Ascending aorta (tissue), 2 donors: Measurements from ENCODE around the gene ZNF462. TPM values are rescaled to one million over a fixed set of nuclear protein-coding genes. Genes with fewer than 3 reads are reported as not detected.
"Not testable (repeated sequence)": the region's sequence is repeated elsewhere in the genome, so short reads cannot be mapped to it uniquely, and the experiment has no call there.

Experiments used
- DNase-seq, 2 donors: peaks; one replicate each; pipeline ENCODE4 v3.0.0-alpha.2; 2019; ENCODE audit warnings: low spot score in 2 of 2
- H3K27ac ChIP-seq, 2 donors: fragments of 200-600 bp; sonication (generic); one replicate each; pipeline ENCODE4 v1.5.1; 2016 to 2017; ENCODE audit warnings: mild to moderate bottlenecking in 1 of 2
- H3K27me3 ChIP-seq: fragments of 200-600 bp; sonication (generic); one replicate; pipeline ENCODE4 v1.5.1; 2017
- H3K36me3 ChIP-seq, 2 donors: fragments of 200-600 bp; sonication (generic); one replicate each; pipeline ENCODE4 v1.5.1; 2016
- H3K4me1 ChIP-seq, 2 donors: fragments of 200-600 bp; sonication (generic); one replicate each; pipeline ENCODE4 v1.5.1; 2016 to 2017; ENCODE audit warnings: mild to moderate bottlenecking in 1 of 2
- H3K4me3 ChIP-seq, 2 donors: fragments of 200-600 bp; sonication (generic); one replicate each; pipeline ENCODE4 v1.5.1; 2016 to 2017; ENCODE audit warnings: mild to moderate bottlenecking in 1 of 2
- H3K9me3 ChIP-seq, 2 donors: fragments of 200-600 bp; sonication (generic); one replicate each; pipeline ENCODE4 v1.5.1; 2016
- CTCF ChIP-seq, 3 experiments: fragments of 200-600 bp in 2 of 3; fragments of 450-650 bp in 1 of 3; sonication (generic) in 2 of 3; IDR thresholded peaks; one replicate each; pipeline ENCODE4 v1.5.1; 2016 to 2019; ENCODE audit warnings: antibody characterized with exemption in 3 of 3, mild to moderate bottlenecking in 1 of 3, moderate library complexity in 1 of 3
- intact Hi-C: fragments of 100-400 bp; cut with DNase I; formaldehyde crosslinking; loops from one replicate; pipeline ENCODE4 v1.15.1; 2023
- total RNA-seq: library from RNA; depleted of rRNA; stranded (reverse); fragments of >200 nt; gene quantifications from one replicate; pipeline ENCODE4 v1.1.0, GENCODE V29; 2016

ZNF462 gene
- total RNA-seq, 1 donor from 2014 or later = 8.8 TPM

GRCh38 chr9:106835840-106836239 is 27.1 kb upstream of the ZNF462 start:
- no peak overlapping the region for H3K27ac ChIP-seq
- no peaks in the 10 kb centered on the region for H3K36me3 ChIP-seq
- intact Hi-C loops = no loop called here
- no peak for DNase-seq
- no peak for TF ChIP-seq CTCF (IDR thresholded peaks at IDR 0.05)
- no peaks in the 10 kb centered on the region for H3K4me1 ChIP-seq
- H3K9me3 ChIP-seq = no peaks in the 10 kb centered on the region
- no peak overlapping the region for H3K4me3 ChIP-seq
- H3K27me3 ChIP-seq = no peaks in the 10 kb centered on the region

- H3K9me3 ChIP-seq = no peaks in the 10 kb centered on the region
- H3K4me3 ChIP-seq = no peak overlapping the region
- DNase-seq = no peak
- H3K4me1 ChIP-seq = no peaks in the 10 kb centered on the region
- intact Hi-C loops = no loop called here
- TF ChIP-seq CTCF (IDR thresholded peaks at IDR 0.05) = no peak
- H3K36me3 ChIP-seq = no peaks in the 10 kb centered on the region
- no peak overlapping the region for H3K27ac ChIP-seq
- no peaks in the 10 kb centered on the region for H3K27me3 ChIP-seq
Measured at GRCh38 chr9:106843371-106843770, 19.6 kb upstream of the ZNF462 start.

GRCh38 chr9:106846307-106846706 is 16.7 kb upstream of the ZNF462 start:
- Histone ChIP-seq H3K4me3 (no peak overlapping the region), H3K36me3 (no peaks in the 10 kb centered on the region), H3K4me1 (no peaks in the 10 kb centered on the region), H3K27ac (no peak overlapping the region), H3K27me3 (no peaks in the 10 kb centered on the region), H3K9me3 (no peaks in the 10 kb centered on the region)
- intact Hi-C loops = no loop called here
- TF ChIP-seq CTCF (IDR thresholded peaks at IDR 0.05) = no peak
- no peak for DNase-seq

GRCh38 chr9:106846857-106847256 is 16.1 kb upstream of the ZNF462 start:
- Histone ChIP-seq H3K27ac (no peak overlapping the region), H3K4me1 (no peaks in the 10 kb centered on the region), H3K36me3 (no peaks in the 10 kb centered on the region), H3K27me3 (no peaks in the 10 kb centered on the region), H3K4me3 (no peak overlapping the region), H3K9me3 (no peaks in the 10 kb centered on the region)
- intact Hi-C loops = no loop called here
- TF ChIP-seq CTCF (IDR thresholded peaks at IDR 0.05) = no peak
- no peak for DNase-seq

GRCh38 chr9:106851640-106852039 is 11.3 kb upstream of the ZNF462 start:
- H3K36me3 ChIP-seq = not testable (repeated sequence)

GRCh38 chr9:106857811-106858470 is 5.0 kb upstream of the ZNF462 start:
- TF ChIP-seq CTCF (IDR thresholded peaks at IDR 0.05) = no peak
- no peaks in the 10 kb centered on the region for H3K9me3 ChIP-seq
- no peaks in the 10 kb centered on the region for H3K4me1 ChIP-seq
- H3K4me3 ChIP-seq = no peak overlapping the region
- no peaks in the 10 kb centered on the region for H3K27me3 ChIP-seq
- no peak for DNase-seq
- no peak overlapping the region for H3K27ac ChIP-seq
- intact Hi-C loops = no loop called here
- H3K36me3 ChIP-seq = no peaks in the 10 kb centered on the region

More at GRCh38 chr9:106851640-106852039, 11.3 kb upstream of the ZNF462 start:
- DNase-seq, H3K9me3 ChIP-seq, H3K27ac ChIP-seq, intact Hi-C loops, H3K4me3 ChIP-seq, H3K27me3 ChIP-seq, H3K4me1 ChIP-seq: not testable (repeated sequence)
